ENCODE results near the gene G6PC1.
"Not testable (repeated sequence)": the region's sequence is repeated elsewhere in the genome, so short reads cannot be mapped to it uniquely, and the experiment has no call there.

Gene G6PC1

GRCh38 chr17:42873932-42874695, 26.5 kb upstream of the G6PC1 start:
- DNase-seq = not testable (repeated sequence)

- DNase-seq = no peak
Measured at GRCh38 chr17:42877037-42877436, 23.6 kb upstream of the G6PC1 start.

GRCh38 chr17:42878123-42878880, 22.3 kb upstream of the G6PC1 start:
- DNase-seq = no peak

- DNase-seq = no peak
Measured at GRCh38 chr17:42878924-42879595, 21.5 kb upstream of the G6PC1 start.

GRCh38 chr17:42879596-42879985, 21.0 kb upstream of the G6PC1 start:
- DNase-seq = no peak

GRCh38 chr17:42880776-42881310, 19.8 kb upstream of the G6PC1 start:
- DNase-seq = no peak

- not testable (repeated sequence) for DNase-seq
Measured at GRCh38 chr17:42881706-42882105, 18.9 kb upstream of the G6PC1 start.

GRCh38 chr17:42882166-42882565, 18.4 kb upstream of the G6PC1 start:
- DNase-seq = no peak

GRCh38 chr17:42883802-42884558, 16.6 kb upstream of the G6PC1 start:
- no peak for DNase-seq

- DNase-seq = not testable (repeated sequence)
Measured at GRCh38 chr17:42885806-42886205, 14.8 kb upstream of the G6PC1 start.

GRCh38 chr17:42886283-42887176, 14.1 kb upstream of the G6PC1 start:
- DNase-seq = no peak

GRCh38 chr17:42889809-42890208, 10.8 kb upstream of the G6PC1 start:
- no peak for DNase-seq

GRCh38 chr17:42891539-42892152, 9.0 kb upstream of the G6PC1 start:
- no peak for DNase-seq

- no peak for DNase-seq
Measured at GRCh38 chr17:42893359-42893758, 7.2 kb upstream of the G6PC1 start.

GRCh38 chr17:42894283-42895184, 6.1 kb upstream of the G6PC1 start:
- no peak for DNase-seq

GRCh38 chr17:42895185-42895555, 5.4 kb upstream of the G6PC1 start:
- DNase-seq = no peak

GRCh38 chr17:42898147-42898811, 2.3 kb upstream of the G6PC1 start:
- no peak for DNase-seq

GRCh38 chr17:42899981-42900380, 618 bp upstream of the G6PC1 start:
- DNase-seq = not testable (repeated sequence)

GRCh38 chr17:42901535-42902229, 1.1 kb downstream of the G6PC1 start:
- no peak for DNase-seq

Data from activated T-cell treated with anti-CD3 and anti-CD28 coated beads, Interleukin-2, amount 50 U/mL, for 1 hour (primary cell).